HG03460 (cell line): ENCODE data around the gene CCDC85C.
A peak's percentile ranks its signal among the peaks of the same experiment; 100 is the strongest.

Source experiments
- ATAC-seq: cut with Tn5 transposase; IDR thresholded peaks from one replicate; pipeline ENCODE4 v1.9.1; 2021; ENCODE audit not compliant: unreplicated experiment

Gene CCDC85C

DNA sequence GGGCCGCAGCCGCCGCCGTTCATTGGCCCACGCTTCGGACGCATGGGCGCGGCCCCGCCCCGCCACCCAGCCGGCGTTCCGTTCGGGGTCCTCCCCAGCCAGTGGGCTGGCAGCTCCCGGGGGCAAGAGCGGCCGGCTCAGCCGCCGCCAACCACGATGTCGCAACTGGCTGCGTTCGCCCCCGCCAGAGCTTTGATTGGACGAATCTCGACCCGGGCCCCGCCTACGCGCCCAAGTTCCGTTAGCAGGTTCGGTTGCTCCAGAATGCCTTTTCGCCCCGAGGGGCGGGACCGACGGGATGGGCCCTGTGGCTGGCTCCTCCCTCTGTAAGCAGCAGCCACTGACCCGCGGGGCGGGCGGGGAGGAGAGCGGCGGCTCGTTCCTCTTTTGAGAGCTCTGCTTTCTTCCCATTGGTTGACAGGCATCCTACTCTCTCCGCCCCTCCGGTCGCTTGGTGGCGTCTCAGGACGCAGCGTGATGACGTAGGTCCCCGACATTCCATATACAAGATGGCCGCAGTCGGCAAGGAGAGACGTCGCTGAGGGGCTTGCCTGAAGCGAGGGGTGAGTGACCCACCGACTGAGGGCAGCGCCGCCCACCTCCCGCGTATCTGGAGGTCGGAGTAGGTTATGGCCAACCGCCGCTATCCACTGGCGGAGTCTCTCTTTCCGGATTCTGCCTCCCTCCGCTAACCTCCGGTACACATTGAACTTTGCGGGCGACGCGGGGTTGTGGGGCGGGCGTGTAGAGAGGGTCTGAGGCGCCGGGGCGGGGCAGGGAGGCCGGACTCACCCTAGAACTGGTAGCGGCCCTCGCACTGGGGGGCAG, 122.9 kb downstream of the CCDC85C start, which contains the start of gene CCNK:
CCNK (plus strand) TSS at position 493 of the 828 bp plus-strand sequence. CDS start 11,269 bp downstream, outside the sequence.
- ATAC-seq, result peak; percentile 86

DNA sequence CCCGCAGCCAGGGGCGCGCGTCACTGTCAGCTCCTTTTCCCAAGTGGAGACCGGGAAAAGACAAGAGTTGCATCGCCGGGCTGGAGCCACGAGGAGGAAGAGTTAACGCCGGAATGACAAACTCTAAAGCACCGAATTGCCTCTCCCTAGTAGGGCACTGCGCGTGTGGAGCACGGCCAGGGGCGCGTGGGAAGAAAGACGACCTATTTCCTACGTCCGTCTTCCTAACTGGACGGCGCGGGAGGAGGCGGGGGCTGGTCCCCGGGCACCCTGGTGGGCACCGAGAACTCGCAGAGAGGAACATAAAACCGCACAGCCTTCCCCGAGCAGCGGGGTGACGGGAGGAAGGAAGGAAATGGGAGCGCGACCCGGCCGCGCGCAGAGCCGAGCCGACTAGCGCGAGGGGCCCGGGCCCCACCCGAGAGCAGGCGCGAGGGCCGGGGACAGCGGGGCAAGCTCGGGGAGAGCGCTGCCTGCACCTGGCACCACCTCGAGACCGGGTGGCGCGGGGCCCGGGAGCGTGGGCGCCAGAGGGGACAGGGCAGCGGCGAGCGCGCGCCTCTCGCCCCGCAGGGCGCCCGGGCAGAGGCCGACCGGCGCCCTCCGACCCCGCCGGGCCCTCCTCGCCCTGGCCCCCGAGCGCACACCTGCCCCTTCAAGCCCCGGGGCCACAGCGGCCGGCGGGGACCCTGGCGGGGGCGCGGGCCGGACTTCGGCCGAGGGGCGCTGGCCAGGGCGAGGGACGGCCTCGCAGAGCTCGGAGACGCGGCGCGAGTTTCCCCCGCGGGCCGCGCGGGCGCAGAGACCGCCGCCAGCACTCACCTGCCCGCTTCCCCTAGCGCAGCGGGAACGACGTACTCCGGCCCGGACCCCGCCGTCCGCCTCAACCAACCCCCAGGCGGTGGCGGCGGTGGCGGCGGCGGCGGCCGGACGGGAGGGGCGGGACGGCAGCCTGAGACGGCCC, 123.8 kb downstream of the CCDC85C start, which contains the start of gene SETD3:
SETD3 (minus strand) TSS at position 954 of the 964 bp plus-strand sequence. CDS start 15,054 bp downstream, outside the sequence.
- peak; percentile 4 for ATAC-seq

DNA sequence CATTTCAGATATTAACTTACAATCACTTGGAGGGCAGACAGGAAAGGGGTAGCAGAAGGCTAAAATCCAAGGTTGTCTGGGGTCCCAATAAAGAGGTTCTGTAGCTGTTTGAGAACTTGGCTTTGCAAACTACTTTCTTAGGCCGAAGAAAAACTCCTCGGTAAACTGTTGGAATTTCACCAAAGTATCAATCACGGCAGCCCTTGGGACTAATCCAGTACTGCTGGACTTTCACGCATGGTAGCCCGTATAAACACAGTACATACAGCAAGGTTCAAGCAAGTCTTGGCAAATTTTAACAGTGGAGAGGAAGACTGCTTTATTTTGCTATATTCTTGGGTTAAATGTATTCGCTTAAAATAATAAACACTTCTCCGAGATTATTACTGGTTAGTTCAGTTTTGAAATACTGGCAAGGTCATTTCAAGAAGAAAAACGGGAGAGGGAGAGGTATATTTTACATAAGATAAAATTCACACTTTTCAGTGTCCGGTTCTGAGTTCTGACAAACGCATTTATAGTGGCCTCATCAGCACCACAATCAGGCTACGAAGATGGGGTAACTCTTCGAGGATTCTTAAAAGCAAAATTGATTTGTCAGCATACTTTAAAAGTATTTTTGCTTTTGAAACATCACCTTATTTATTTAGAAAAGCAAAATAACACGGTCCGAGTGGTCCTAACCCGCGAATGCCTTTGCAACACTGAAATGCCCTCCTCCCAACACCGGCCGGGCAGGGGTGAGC, 124.7 kb downstream of the CCDC85C start:
- no peak for ATAC-seq

DNA sequence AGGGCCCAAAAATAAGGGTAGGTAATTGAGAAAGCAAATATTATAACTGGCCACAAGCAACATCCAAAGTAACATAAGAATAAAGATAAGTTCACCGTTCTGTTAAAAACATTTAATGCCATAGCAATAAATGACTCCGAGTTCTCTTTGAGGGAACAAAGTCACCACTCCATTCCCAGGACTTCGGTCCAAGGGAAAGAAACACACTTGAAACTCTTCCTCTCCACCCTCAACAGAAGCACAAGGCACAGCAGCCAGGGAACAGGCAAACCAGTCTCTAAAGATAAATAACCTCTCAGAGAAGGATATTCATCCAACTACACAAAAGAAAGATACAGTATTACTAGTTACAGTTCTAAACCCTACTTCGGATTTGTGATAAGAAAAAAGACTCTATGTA, 125.9 kb downstream of the CCDC85C start:
- no peak for ATAC-seq

DNA sequence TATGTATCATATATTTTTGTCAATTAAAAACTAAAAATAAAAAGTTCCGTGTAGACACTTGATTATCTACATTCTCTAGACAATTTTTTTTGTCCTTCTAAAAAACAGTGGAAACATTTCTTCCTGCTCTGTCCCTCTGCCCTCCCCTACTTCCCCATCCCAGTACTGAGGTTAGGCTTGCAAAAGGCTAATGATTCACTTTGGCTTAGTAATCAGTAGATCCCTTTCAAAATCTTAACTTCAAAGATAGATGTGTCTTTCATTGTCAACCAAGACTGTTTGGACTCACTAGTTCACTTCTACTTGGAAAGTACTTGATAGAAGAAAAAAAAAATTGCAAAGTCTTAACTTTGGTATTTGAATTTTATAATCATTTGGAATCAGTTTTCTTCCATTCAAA, 127.1 kb downstream of the CCDC85C start:
- ATAC-seq, result no peak

DNA sequence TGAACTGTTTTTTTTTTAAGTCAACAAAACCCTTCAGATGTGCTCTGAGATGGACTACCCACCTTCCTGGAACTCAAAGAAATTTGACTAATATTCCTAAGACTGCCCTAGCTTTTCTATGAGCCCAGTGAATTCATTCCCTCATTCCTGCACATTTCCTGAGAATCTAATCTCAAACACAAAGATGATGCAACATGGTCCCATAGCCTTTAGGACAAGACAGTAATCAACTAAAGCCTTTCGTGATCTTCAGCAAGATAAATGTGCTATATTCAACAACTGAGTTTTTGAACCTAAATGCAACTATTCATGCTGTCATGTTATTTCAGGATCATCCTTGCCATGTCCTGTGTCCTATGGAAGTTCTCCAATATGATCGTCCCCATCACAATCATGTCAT, 128.3 kb downstream of the CCDC85C start:
- ATAC-seq, result no peak

DNA sequence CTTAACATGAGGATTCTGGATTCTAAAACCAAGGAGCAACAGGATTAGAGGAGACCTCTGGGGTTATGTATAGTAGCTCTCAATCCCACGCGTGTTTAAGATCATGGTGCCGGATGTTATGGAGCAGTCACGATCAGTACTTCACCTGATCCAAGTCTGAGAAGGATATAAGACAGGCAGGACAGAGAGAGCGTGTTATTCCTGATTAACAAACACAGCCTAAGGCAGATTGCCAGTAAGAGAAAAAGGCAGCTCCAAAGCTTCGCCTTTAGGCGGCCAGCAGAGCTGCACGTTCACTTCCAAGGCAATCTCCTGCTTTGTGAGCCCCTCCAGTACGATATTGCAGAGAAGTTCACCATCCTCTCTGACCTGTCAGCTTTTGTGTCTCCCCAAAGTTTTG, 128.8 kb downstream of the CCDC85C start:
- ATAC-seq, result no peak

DNA sequence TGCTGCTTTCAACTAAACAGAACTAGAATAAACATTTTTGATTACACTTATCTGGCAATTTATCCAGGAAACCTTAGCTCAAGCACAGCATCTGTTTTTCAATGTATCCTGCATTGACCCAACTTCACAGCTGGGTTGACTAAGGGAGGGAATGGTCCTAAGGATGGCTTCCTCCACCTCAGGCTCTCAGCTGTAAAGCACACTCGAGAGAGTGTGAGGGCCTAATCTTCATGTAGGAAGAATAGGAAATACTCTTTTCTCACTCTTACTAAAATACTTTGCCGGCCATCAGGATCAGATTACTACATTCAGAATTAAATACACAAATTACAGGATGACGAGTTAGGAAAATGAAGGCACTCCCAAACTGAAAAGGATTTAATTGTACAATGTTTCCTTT, 130.5 kb downstream of the CCDC85C start:
- ATAC-seq, result no peak

DNA sequence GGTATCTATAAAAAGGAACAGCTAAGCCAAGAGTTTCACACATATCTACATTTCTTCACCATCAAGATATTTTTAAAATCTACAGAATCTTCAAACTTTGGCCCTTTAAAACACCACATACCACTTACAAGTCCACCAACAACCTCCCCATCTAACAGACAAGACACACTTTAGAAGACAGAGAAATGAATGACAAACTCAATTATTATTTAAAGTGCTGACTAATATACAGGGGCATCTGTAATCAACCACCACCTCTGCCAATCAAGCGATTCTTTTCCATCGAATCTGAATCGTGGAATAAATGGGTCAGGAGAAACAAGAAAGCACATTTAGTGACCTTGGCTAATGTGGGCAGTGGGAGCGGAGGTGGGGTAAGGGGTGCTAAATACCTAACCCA, 131.1 kb downstream of the CCDC85C start:
- ATAC-seq, result no peak

DNA sequence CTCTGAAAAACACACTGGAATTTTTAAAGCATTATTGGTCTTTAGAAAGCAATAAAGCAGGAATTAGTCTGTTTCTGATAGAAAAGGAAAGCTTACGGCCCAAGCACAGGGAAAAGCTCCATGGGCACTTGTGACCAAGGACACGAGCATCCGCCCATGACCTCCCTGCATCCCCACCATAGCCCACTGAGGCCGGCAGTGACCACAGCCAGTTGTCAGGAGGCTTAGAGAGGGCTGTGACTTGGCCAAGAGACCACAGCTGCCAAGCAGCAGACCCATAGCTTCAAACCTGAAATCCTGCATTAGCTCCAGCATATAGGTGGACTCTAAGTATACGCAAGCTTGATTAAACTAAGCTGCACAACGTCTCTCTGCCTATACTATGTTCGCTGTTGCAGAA, 132.3 kb downstream of the CCDC85C start:
- ATAC-seq, result no peak

DNA sequence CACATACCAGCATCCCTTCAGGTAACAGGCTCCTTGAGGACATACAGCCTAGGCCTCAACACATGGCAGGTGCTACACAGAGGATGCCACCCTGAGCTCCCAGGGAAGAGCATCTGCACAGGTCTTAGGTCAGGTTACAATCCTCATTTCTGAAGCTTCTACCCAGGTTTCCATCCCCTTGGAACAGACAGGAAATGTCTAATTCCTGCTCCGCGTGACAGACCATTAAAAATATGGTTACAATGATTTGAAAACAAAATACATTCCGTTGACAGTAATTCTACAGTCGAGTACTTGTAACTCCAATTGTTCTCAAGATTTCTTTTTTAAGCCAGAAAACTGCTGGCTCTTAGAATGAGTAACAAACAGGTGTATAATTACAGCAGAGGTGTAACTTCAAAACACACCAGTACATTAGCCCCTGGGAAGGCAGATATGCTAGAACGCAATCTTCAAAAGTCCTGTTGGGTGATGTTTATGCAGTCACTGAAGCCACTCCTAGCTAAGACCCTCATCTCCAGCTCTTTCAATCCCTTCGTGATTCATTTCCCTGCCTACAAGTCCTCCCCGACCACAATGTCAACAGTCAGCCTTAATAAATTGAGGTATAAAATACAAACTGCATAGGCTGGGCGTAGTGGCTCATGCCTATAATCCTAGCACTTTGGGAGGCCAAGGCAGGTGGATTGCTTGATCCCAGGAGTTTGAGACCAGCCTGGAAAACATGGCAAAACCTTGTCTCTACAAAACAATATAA, 135.0 kb downstream of the CCDC85C start:
- no peak for ATAC-seq

DNA sequence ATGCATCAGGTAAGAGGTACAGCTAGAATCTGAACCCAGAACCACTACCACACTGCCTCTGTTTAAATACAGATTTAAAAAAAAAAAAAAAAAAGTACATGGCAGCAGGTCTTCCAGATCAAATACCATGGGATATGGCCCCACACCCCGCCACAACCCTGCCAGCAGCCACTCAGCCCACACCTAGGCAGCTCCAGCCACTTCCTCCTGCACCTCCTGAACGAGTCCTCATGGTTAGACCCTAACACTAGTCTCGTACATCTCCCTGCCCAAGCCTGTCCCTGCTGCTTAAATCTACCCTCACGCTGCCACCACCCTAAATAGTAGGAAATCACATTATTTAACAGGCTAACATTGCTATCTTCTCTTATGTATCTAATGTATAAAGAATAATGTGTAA, 135.9 kb downstream of the CCDC85C start:
- no peak for ATAC-seq

DNA sequence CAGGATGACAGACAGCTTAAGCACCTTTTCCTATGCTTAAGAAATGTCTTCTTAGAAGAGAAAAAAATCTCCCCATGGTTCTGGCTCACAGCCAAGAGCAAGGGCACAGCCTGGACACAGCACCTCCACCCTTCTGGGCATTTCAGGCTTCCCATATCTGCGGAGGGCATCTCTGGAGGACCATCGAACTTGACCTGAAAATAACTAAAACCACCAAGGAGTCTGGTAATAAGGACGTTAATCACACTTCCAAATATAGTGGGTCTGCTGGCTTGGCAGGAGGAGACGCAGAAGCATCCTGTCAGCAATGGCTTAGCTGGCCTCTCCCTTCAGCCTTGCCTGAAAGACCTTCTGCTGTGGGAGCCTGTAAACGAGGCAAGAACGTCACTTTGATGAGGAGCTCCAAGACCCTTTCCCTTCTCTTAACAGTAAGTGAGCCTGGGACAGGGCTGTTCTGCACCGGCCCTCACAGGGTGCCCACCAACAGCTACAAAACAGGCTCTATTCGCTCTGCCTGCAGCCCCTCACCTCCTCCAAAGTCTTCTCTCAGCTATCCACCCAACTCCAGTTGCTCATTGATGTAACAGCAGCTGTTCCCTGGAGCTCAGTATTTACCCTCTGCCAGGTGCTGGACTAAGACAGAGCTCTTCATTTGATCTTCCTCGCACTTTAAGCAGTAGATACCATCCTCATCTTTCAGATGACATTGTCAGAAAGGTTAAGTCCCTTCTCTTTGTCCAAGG, 136.5 kb downstream of the CCDC85C start:
- ATAC-seq, result no peak

DNA sequence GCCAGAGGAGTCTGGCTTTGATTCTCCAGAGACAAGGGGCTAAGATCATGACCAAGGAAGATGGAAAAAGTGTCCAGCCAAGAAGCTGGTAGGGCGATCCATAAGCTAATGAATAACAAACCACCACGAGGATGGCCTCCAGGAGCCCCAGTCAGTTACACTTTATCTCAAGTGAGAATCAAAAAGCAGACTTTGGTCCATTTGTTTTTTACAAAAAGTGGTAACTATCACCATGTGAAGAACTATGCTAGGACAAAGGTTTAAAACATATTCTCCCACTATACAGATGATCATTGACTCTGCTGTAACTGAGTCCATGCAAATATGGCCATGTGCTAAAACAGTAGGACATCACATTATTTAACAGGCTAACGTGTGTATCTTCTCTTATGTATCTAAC, 137.2 kb downstream of the CCDC85C start:
- ATAC-seq, result no peak

DNA sequence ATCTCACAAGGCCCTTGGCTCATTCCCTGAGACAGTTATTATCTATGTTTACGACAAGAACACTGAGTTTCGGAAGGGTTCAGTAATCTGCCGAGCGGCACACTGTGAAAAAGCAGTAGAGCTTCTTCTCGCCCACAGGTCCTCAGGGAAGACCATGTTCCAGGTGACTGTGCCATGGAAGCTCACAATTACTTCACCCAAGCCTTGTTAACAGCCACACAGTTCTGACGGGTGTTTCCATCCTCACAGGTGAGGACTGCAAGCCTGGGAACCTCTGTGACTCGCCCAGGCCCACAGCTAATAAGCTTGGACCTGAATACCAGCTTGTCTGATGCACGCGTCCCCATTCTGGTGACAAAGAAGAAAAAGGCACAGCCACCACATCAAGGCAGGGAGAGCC, 138.7 kb downstream of the CCDC85C start:
- no peak for ATAC-seq

DNA sequence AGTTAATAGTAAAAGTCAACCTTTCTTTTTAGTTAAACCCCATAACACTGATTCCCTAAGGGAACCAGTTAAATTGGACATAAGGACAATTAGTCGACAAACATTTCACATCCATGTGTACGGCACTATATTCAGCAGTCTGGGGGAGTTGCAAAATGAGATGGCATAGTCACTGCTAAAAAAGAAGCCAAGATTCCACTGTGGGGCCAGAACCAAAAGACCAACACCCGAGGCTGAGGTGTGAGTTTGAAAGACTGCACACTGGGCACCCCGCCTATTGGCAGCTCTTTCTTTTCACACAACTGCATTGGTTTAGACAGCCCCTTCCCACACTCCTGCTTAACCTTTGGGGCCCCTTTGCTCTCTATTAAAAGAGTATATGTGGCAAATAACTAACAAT, 140.0 kb downstream of the CCDC85C start:
- no peak for ATAC-seq

DNA sequence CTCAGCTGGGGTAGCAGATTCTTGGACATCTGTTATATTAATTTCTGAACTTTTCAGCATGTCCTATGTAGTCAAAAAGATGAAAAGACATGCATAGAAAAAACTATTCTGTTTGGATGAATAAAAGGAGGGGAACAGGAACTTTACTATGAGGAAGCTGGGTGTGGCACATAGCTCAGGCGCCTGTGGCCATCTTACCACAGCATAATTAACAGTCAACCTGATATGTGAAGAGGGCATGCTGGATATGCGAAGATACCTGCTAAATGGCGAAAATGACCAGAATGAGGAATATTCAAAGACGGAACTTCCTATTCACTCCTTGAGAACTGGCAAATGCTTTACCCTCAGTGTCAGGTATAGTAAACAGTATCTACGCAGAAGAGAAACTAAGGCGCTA, 141.8 kb downstream of the CCDC85C start:
- no peak for ATAC-seq

DNA sequence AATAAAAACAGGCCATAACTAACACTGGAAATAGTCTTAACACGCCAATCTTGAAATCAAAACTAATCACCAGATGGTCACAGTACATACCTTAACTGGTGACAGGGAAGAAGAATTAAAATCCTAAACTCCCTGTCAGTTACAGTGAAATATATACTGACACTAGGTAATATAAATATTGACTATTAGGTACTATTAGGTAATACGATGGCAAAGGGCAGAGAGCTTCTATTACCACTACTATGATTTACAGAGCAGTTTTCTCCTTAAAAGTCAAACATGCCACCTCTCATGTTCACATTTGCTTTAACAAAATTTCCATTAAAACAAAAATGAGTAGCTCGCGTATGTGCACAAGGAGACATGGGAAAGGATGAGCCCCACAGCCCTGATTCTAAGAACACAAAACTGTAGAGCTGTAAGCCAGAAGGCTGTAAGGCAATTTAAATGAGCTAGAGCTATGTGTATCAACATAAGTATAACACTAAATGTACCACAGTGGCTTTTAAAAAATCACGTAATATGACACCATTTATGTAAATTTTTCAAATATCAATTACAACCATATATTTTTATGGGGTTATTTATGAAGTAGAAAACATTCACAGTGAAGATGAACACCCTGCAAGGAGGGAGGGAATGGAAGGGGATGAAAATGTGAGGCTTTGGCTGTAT, 142.5 kb downstream of the CCDC85C start:
- ATAC-seq, result no peak

DNA sequence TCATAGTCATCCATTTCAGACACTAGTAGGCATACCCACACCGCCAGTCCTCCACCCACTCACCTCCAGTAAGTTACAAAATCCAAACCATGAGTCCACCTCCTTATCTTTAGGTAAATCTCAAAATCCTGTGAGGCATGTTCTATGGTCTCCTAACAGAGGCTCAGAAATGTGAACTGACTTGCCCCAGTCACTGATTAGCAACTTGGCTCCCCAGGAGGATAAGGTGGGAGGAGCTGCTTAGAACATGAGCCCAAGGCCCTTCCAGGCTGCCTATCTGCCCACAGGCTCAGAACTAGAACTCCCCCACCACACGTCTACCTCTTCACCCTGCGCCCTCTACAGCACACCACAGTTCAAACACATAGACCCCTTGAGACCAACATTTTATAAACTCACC, 143.2 kb downstream of the CCDC85C start:
- no peak for ATAC-seq
